Right lobe of liver (tissue), 6 donors: ENCODE results near the gene GALNT2. TPM values are rescaled to one million over a fixed set of nuclear protein-coding genes. Genes with fewer than 3 reads are reported as not detected.

Experiments
- ATAC-seq, 4 donors: fragments of 200-7000 bp; cut with Tn5 transposase; one replicate each; pipeline ENCODE4 v1.9.1; 2020; ENCODE audit warnings: mild to moderate bottlenecking in 4 of 4, moderate library complexity in 4 of 4
- DNase-seq, 3 donors: peaks; one replicate each; pipeline ENCODE4 v3.0.0-alpha.2; 2020
- H3K27ac ChIP-seq, 3 donors: fragments of 200-600 bp; one replicate each; pipeline ENCODE4 v1.8.0; 2022
- H3K27me3 ChIP-seq, 2 donors: fragments of 200-600 bp; one replicate each; pipeline ENCODE4 v1.8.0; 2022
- H3K36me3 ChIP-seq, 4 donors: fragments of 200-600 bp; sonication (generic) in 1 of 4; one replicate each; pipeline versions ENCODE4 v1.5.1 to v1.8.0; 2017 to 2022; ENCODE audit warnings: control low read depth in 1 of 4
- H3K4me1 ChIP-seq, 4 donors: fragments of 200-600 bp; sonication (generic) in 1 of 4; one replicate each; pipeline versions ENCODE4 v1.5.1 to v1.8.0; 2017 to 2022; ENCODE audit warnings: control low read depth in 1 of 4
- H3K4me3 ChIP-seq, 3 donors: fragments of 200-600 bp; one replicate each; pipeline ENCODE4 v1.8.0; 2022
- H3K9me3 ChIP-seq, 4 donors: fragments of 200-600 bp; sonication (generic) in 1 of 4; one replicate each; pipeline versions ENCODE4 v1.5.1 to v1.8.0; 2017 to 2022; ENCODE audit warnings: control low read depth in 1 of 4
- CTCF ChIP-seq, 4 donors: fragments of 200-600 bp in 3 of 4; fragments of 450-650 bp in 1 of 4; IDR thresholded peaks; one replicate each; pipeline versions ENCODE4 v1.5.1 to v1.8.0; 2016 to 2022; ENCODE audit warnings: antibody characterized with exemption in 4 of 4, mild to moderate bottlenecking in 2 of 4
- POLR2A ChIP-seq: fragments of 450-650 bp; IDR thresholded peaks from one replicate; pipeline ENCODE4 v1.6.1; 2017; ENCODE audit warnings: antibody characterized with exemption, mild to moderate bottlenecking
- WGBS: methylation state at CpG from one replicate; pipeline ENCODE4 v1.1.6; 2018; ENCODE audit warnings: low coverage, low lambda C conversion rate; ENCODE audit not compliant: insufficient coverage; ENCODE audit errors: missing lambda C conversion rate; 5-methylcytosine and 5-hydroxymethylcytosine counted together
- intact Hi-C, 2 donors: fragments of 100-400 bp; cut with DNase I; formaldehyde crosslinking; loops; one replicate each; pipeline versions ENCODE4 v1.11.2 to v1.14.1; 2022
- total RNA-seq, 6 experiments: library from RNA; depleted of rRNA in 2 of 6; stranded (reverse); fragments of >200 nt in 2 of 6; fragmentation: NEBNext Ultra II Directional in 3 of 6; extraction: Animal tissue kit (Norgen Biotek cat#: 25700) in 3 of 6; gene quantifications; one replicate each; pipeline versions ENCODE4 v1.1.0 to v1.2.4, GENCODE V29; 2016 to 2023
- donor health status: DM: no; HTN: yes; CAD: no.
- donor health status: DM: no; HTN: no; CAD: no.
- donor health status: DM: no; HTN: no; CAD: no.
- donor health status: DM: no; HTN: yes; CAD: no.
- donor health status: DM: no; HTN: yes; CAD: no.

GALNT2 gene
- total RNA-seq, 6 experiments from 2014 or later: 58.0 to 152 (median 131) TPM

GRCh38 chr1:230284891-230285290 is 217.9 kb downstream of the GALNT2 start:
- DNase-seq (peak in 1 of 3 donors; percentile 16), ATAC-seq (peak in 2 of 4 donors; percentile 4 to 10)
- no peak for TF ChIP-seq CTCF (IDR thresholded peaks at IDR 0.05)
- no peak for TF ChIP-seq POLR2A
- Histone ChIP-seq H3K9me3 (no peaks in the 10 kb centered on the region), H3K27ac (no peak overlapping the region), H3K36me3 (peaks cover 0 to 6% (median 5%) of the 10 kb centered on the region in 4 donors), H3K4me1 (no peaks in the 10 kb centered on the region), H3K4me3 (no peak overlapping the region), H3K27me3 (no peaks in the 10 kb centered on the region)
- intact Hi-C loops: no loop called here
- 74% methylated on average over 5 of the region's 10 CpGs for WGBS

GRCh38 chr1:230285351-230285750 is 218.3 kb downstream of the GALNT2 start:
- H3K4me3 ChIP-seq: no peak overlapping the region
- no peaks in the 10 kb centered on the region for H3K27me3 ChIP-seq
- intact Hi-C loops: no loop called here
- H3K27ac ChIP-seq: no peak overlapping the region
- TF ChIP-seq POLR2A: no peak
- TF ChIP-seq CTCF (IDR thresholded peaks at IDR 0.05): no peak
- ATAC-seq: no peak
- H3K36me3 ChIP-seq: peaks cover 0 to 3% (median 1%) of the 10 kb centered on the region in 4 donors
- H3K9me3 ChIP-seq: no peaks in the 10 kb centered on the region
- DNase-seq: peak in 1 of 3 donors; percentile 10
- 86% methylated on average over 6 of the region's 7 CpGs for WGBS
- H3K4me1 ChIP-seq: no peaks in the 10 kb centered on the region

GRCh38 chr1:230286166-230286889 is 219.3 kb downstream of the GALNT2 start:
- DNase-seq (peak in 1 of 3 donors; percentile 18), ATAC-seq (peak in 1 of 4 donors; percentile 4)
- no peaks in the 10 kb centered on the region for H3K4me1 ChIP-seq
- no peaks in the 10 kb centered on the region for H3K27me3 ChIP-seq
- TF ChIP-seq CTCF (IDR thresholded peaks at IDR 0.05) (no peak), POLR2A (no peak)
- no peaks in the 10 kb centered on the region for H3K9me3 ChIP-seq
- no peaks in the 10 kb centered on the region for H3K36me3 ChIP-seq
- intact Hi-C loops: no loop called here
- WGBS: 65% methylated on average over 4 of the region's 21 CpGs
- H3K27ac ChIP-seq: no peak overlapping the region
- no peak overlapping the region for H3K4me3 ChIP-seq

GRCh38 chr1:230286890-230287269 is 219.8 kb downstream of the GALNT2 start:
- intact Hi-C loops: no loop called here
- TF ChIP-seq CTCF (IDR thresholded peaks at IDR 0.05) (no peak), POLR2A (no peak)

More at GRCh38 chr1:230286890-230287269, 219.8 kb downstream of the GALNT2 start:
- H3K4me1 ChIP-seq: no peaks in the 10 kb centered on the region
- H3K4me3 ChIP-seq: no peak overlapping the region
- 65% methylated on average over 7 of the region's 10 CpGs for WGBS
- H3K9me3 ChIP-seq: no peaks in the 10 kb centered on the region
- DNase-seq (peak in 1 of 3 donors; percentile 22), ATAC-seq (no peak)
- no peaks in the 10 kb centered on the region for H3K36me3 ChIP-seq
- no peak overlapping the region for H3K27ac ChIP-seq
- no peaks in the 10 kb centered on the region for H3K27me3 ChIP-seq
